Inflammatory macrophage (primary cell): Measurements from ENCODE around the gene TFAP2C.

ENCODE experiments used
- DNase-seq, 2 donors: peaks; one replicate each; pipeline ENCODE4 v3.0.0-alpha.2; 2020 to 2022

TFAP2C gene

DNA sequence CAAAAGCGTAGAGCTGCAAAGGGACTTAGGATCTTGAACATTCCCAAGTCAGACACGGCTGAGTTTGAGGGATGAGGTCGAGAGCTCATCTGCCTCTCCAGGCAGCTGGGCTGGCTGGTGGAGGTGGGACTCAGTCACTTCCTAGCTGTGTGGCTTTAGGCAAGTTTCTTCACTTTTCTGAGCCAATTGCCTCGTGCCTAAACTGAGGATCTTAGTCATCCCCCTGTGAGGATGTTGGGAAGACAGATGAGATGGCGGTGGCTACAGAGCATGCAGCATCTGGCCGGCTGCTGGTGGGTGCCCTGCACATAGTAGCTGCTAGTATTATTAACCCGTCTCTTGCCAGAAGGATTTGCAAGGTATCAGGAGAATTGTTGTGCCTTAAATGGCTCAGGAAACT lies 27.5 kb downstream of the TFAP2C start:
- peak; percentile 6 to 33 for DNase-seq

DNA sequence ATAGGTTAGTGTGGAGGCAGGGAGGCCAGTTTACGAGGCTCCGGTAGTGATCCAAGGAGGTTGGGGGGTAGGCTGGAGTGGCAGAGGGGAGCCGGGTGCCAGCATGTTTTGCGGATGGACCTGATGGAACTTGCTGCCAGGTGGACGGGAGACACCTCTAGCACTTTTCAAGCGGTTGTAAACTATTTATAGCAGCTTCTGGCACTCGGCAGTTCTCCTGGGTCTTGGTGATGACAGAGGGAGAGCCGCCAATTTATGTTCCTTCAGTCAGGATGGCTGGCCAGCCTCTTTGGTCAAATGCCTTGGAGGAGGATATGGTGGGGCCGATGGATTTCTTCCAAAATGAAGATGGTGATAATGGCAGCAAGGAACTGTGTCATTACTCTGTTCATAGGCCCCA lies 28.8 kb downstream of the TFAP2C start:
- no peak for DNase-seq

DNA sequence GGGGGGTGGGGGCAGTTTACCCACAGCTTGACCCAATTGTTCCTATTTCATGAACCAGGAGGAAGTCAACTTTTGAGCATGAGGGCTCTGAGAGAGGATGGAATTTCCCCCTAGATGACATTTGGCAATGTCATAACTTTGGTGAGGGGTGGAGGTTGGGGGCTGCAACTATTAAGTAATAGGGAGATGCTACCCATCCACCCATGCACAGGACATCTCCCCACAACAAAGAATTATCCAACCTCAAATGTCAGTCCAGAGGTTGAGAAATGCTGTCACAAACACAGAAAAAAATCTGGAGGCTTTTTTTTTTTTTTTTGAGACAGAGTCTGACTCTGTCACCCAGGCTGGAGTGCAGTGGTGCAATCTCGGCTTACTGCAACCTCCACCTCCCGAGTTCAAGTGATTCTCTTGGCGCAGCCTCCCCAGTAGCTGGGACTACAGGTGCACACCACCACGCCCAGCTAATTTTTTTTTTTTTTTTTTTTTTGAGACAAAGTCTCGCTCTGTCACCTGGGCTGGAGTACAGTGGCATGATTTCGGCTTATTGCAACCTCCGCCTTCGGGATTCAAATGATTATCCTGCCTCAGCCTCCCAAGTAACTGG lies 29.3 kb downstream of the TFAP2C start:
- DNase-seq: peak in 1 of 2 donors; percentile 26

DNA sequence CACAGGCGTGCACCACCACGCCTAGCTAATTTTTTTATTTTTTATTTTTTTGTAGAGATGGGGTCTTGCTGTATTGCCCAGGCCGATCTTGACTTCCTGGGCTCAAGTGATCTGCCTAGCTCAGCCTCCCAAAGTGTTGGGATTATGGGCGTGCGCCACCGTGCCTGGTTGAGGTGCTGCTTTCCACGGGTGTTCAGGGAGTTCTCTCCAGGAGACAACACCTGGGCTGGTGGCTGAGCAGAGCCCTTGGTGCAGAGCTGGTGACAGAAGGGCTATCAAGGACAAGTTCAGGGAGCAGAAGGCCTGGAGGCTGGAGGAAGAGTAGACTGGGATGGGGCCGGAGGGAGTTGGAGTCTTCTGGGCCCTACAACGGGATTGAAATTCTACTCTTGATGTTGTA lies 34.6 kb downstream of the TFAP2C start:
- DNase-seq: no peak

DNA sequence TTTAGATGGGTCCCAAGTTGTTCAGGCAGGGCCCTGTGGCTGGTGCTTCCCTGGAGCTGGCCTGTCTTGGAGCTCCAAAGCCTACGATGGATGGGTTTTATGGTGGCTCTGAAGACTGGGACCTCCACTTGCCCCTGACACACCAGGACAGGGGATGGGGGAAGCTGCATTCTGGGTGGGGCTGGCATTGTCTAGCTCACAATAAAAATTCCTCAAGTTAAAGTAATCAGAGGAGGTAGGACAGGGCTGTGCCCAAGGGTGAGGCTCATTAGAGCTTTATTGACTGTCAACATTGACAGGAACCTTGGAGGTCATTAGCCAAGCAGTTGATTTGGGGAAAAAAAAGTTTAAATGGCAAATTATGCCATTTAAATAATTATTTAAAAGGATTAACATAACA lies 35.7 kb downstream of the TFAP2C start:
- no peak for DNase-seq

DNA sequence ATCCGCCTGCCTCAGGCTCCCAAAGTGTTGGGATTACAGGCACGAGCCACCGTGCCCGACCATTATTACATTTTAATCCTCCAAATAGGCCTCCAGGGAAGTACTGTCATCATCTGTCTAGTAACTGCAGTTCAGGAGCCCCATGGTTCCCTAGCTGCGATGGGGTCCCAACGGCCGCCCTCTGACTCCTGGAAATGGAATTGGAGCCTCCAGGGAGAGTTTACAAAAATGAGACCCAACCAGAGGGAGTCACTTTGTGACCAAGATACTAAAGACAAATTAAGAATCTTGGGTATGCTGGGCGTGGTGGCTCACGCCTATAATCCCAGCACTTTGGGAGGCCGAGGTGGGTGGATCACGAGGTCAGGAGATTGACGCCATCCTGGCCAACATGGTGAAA lies 36.7 kb downstream of the TFAP2C start:
- no peak for DNase-seq

DNA sequence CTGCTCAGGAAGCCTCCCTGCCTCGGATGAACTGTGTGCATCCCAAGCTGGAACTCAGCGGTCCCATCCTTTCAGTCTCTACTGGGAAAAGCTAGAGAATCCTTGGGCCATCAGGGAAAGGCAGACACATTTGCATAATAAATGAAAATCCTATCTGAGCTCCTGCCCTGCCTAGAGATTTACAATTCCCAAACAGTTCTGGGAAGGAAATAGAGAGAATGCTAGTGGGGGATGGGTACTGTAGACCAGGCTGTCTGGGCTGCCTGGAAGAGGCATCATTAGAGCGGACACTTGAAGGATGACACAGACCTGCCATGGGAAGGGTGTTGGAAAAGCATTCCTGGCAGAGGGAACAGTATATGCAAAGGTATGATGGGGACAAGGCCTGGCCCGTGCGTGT lies 44.3 kb downstream of the TFAP2C start:
- no peak for DNase-seq

DNA sequence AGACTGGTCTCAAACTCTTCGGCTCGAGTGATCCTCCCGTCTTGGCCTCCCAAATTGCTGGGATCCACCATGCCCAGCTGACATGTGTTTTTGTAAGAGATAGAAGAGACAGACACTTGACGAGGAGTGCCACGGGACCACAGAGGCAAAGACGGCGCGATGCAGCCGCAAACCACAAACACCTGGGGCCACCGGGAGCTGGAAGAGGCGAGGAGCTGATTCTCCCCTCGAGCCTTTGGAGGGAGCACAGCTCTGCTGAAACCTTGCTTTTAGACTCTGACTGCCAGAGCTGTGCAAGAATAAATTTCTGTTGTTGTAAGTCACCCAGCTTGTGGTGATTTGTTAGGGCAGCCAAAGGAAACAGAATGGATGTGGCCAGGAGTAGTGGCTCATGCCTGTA lies 46.9 kb downstream of the TFAP2C start:
- no peak for DNase-seq

DNA sequence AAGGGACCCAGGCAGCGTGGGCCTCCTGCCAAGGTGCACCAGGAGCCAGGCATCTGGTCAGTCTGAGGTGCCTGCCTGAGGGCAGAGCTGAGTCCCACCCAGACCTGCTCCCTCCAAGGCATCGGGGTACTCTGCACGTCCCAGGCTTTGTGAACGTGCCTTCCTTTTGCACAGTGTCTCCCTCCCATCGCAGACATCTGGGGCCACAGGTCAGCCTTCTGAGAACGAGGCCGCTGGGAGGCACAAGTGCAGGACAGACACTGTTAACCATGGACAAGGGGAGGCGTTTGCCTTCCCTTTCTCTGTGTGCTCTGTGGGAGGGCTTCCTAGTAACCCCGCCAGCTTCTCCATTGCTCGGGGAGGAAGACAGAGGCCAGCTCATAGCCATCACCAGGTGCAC lies 47.6 kb downstream of the TFAP2C start:
- no peak for DNase-seq

DNA sequence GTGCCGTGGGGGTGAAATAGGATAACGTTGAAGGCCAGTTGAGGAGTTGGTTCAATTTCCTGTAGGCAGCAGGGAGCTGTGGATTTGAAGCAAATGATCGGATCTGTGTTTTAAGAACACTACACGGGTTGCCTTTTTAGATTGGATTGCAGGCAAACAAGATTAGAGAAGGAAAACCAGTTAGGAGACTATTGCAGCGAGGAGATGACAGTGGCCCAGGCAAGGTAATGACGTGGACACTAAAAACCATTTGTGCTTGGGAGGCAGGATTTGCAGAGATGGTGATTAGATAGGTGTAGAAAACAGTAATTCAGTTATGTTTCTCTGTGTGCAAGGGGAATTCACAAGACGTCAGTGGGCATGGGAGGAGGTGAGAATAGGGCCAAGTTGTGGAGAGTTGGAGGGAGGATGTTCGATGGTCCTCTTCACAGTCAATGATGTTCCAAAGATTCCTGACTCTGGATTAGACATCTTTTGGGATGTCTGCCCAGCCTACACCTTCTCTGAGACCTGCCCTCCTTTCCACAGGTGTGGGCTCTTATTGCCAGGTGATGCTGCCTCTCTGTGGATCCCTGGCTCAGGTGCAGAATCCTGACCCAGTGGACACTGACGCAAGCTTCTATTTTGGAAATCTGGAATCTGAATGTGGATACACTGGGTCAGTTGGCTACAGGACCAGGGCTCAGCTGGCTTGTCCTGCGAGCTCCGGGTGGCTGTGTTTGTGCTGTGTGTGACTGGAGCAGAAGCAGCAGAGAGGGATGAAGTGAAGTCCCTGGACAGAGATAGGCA lies 54.2 kb downstream of the TFAP2C start:
- DNase-seq: no peak

DNA sequence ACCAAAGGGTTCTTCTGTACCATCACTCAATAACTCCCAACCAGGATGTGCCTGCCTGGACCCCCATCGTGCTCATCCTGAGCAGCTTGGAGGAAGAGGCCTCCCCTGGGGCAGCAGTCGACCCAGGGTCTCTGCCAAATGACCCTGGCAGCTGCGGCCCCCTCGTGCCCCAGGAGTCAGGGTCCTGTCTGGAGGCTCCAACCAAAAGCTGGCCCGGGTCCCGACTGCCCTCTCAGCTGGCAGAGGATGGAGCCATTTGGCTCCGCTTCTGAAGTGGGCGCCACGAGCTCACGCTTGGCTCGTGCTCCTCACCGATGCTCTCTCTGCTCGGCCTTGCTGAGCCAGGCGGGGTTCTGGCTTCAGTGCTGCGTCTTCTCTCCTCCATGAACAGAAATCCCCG lies 56.8 kb downstream of the TFAP2C start:
- DNase-seq: no peak

DNA sequence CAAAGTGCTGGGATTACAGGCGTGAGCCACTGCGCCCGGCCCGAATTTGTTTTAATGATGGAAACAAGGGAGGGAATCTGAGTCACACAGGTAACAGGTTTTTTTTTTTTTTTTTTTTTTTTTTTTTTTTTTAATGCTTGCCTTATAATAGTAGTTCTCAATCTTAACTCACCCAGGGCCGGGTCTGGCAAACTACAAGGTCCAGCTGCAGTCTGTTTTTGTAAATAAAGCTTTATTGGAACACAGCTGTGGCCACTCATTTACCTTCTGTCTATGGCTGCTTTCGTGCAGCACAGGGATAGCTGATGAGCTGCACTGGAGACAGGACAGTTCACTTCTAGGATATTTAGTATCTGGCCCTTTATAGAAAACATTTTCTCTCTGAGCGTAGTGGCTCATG lies 58.0 kb downstream of the TFAP2C start:
- no peak for DNase-seq

DNA sequence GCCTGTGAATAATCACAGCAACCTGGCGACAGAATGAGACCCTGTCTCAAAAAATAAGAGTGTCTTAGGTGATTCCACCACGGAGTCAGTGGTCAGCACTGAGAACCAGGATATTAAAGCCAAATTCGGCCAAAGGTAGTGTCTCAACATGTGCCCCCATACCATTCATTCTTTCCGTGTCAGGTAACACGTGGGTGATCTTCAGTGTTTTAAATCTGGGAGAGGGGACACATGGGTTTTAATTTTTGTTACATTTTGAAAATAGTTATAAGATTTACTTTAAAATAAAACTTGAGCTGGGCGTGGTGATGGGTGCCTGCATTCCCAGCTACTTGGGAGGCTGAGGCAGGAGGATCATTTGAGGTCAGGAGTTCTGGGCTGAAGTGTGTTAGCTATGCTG lies 59.0 kb downstream of the TFAP2C start:
- DNase-seq: no peak
